ENCODE results near the gene FADS3.

The FADS3 gene

GRCh38 chr11:61874853-61875252 is 16.5 kb downstream of the FADS3 start:
- DNase-seq, result no peak

- no peak for DNase-seq
These were observed 17.0 kb downstream of the FADS3 start for GRCh38 chr11:61874377-61874809.

GRCh38 chr11:61873588-61874376 is 17.6 kb downstream of the FADS3 start:
- DNase-seq, result no peak

GRCh38 chr11:61872935-61873565 is 18.3 kb downstream of the FADS3 start:
- no peak for DNase-seq

- DNase-seq, result peak; percentile 94
These were observed 20.2 kb downstream of the FADS3 start for GRCh38 chr11:61871158-61871597.

- DNase-seq, result no peak
These were observed 20.8 kb downstream of the FADS3 start for GRCh38 chr11:61870541-61871031.

- peak; percentile 78 for DNase-seq
These were observed 21.5 kb downstream of the FADS3 start for GRCh38 chr11:61869708-61870451.

- no peak for DNase-seq
These were observed 22.0 kb downstream of the FADS3 start for GRCh38 chr11:61869429-61869707.

GRCh38 chr11:61868571-61869428 is 22.5 kb downstream of the FADS3 start:
- no peak for DNase-seq

GRCh38 chr11:61866958-61867343 is 24.4 kb downstream of the FADS3 start:
- no peak for DNase-seq

GRCh38 chr11:61866231-61866957 is 25.0 kb downstream of the FADS3 start:
- DNase-seq, result no peak

- DNase-seq, result no peak
These were observed 26.2 kb downstream of the FADS3 start for GRCh38 chr11:61864814-61865775.

- no peak for DNase-seq
These were observed 27.7 kb downstream of the FADS3 start for GRCh38 chr11:61863548-61864081.

GRCh38 chr11:61862714-61863547 is 28.4 kb downstream of the FADS3 start:
- DNase-seq, result no peak

- DNase-seq, result no peak
These were observed 29.7 kb downstream of the FADS3 start for GRCh38 chr11:61861634-61862033.

- DNase-seq, result no peak
These were observed 31.1 kb downstream of the FADS3 start for GRCh38 chr11:61860054-61860903.

GRCh38 chr11:61855939-61856680 is 35.2 kb downstream of the FADS3 start:
- DNase-seq, result no peak

Data from islet precursor cell (in vitro differentiated cells).